ENCODE results near the gene HAO1. TPM values are rescaled to one million over a fixed set of nuclear protein-coding genes. Genes with fewer than 3 reads are reported as not detected.
"Not testable (repeated sequence)": the region's sequence is repeated elsewhere in the genome, so short reads cannot be mapped to it uniquely, and the experiment has no call there.

HAO1 gene
- total RNA-seq, 2 experiments from 2014 or later = not detected

DNA sequence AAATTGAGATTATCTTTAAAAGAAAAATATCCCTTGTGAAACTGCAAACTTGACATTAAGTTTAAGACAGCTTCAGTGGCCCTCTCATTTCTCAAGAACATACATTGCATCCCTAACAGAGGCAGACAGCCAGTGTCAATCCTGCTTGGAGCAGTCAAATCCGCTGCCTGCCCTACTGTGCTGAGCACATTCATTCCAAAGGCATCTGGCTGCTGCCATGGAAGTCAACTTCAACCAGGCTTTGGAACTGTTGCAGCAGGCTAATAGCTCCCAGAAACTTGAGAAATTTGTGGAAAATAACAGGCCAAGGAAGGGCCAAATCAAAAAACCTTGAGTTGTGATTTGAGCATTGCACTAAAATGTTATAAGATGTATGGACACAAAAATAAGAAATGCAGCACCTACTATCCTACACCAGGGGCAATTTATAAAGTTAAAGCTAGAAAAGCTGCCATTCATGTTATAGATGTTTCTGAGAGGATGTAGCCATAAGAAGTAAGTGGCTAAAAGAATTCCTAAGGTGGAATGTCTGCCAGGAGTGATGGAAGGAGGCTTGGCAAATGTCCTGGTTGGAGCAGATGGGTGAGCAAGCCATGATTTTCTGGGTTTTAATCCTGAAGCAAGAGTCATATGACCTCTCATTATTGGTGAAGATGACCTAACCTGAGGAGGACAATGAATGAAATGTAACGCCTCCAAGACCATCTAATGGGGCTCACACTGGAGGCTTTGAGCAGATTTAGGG, 31.4 kb upstream of the HAO1 start:
- no peak for DNase-seq
- no peaks in the 10 kb centered on the region for H3K36me3 Mint-ChIP-seq (ENCODE audit: low read depth)
- peaks cover 3% of the 10 kb centered on the region for H3K27me3 Mint-ChIP-seq
- CTCF ChIA-PET = interaction anchor here (1.0 to 1.3 kb wide), 3 partner anchors 9 to 751 kb away, joined by 3 read pairs; no protein-coding TSS in a partner anchor
- POLR2A ChIA-PET = interaction anchor here (1.6 kb wide), 1 partner anchor 10 kb away, joined by 6 read pairs; no protein-coding TSS in a partner anchor
- intact Hi-C loops (cut with micrococcal nuclease) = no loop called here
- no peak for ATAC-seq
- H3K4me3 Mint-ChIP-seq = no peak overlapping the region
- TF ChIP-seq, protein P1, sequence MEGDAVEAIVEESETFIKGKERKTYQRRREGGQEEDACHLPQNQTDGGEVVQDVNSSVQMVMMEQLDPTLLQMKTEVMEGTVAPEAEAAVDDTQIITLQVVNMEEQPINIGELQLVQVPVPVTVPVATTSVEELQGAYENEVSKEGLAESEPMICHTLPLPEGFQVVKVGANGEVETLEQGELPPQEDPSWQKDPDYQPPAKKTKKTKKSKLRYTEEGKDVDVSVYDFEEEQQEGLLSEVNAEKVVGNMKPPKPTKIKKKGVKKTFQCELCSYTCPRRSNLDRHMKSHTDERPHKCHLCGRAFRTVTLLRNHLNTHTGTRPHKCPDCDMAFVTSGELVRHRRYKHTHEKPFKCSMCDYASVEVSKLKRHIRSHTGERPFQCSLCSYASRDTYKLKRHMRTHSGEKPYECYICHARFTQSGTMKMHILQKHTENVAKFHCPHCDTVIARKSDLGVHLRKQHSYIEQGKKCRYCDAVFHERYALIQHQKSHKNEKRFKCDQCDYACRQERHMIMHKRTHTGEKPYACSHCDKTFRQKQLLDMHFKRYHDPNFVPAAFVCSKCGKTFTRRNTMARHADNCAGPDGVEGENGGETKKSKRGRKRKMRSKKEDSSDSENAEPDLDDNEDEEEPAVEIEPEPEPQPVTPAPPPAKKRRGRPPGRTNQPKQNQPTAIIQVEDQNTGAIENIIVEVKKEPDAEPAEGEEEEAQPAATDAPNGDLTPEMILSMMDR (IDR thresholded peaks at IDR 0.05) = no peak
- H3K4me1 Mint-ChIP-seq (ENCODE audit: low read depth) = no peaks in the 10 kb centered on the region
- no peak overlapping the region for H3K27ac Mint-ChIP-seq
- H3K9me3 Mint-ChIP-seq = no peaks in the 10 kb centered on the region

DNA sequence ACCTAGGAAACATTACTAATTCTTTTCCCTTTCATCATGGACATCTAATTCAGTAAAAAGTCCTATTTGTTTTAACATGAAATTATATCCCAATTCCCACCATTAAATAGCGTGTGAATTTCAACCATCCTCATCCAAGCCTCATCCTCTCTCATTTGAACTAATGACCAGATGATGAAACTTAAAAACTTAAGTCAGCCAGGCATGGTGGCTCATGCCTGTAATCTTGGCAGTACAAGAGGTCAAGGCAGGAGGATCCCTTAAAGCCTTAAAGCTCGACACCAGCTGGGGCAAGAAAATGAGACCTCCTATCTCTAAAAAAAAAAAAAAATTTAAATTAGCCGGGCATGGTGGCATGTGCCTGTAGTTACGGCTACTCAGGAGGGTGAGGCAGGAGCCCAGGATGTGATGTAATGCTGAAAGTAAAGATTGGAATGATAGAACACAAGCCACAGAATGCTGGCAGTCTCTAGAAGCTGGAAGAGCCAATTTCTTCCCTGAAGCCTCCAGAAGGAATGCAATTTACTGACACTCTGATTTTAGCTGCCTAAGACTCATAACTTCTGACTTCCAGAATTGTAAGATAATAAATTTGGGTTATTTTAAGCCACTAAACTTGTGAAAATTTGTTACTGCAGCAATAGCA, 27.1 kb upstream of the HAO1 start:
- ChIA-PET POLR2A (no interaction called here), CTCF (no interaction called here)
- Mint-ChIP-seq H3K36me3 (ENCODE audit: low read depth) (no peaks in the 10 kb centered on the region), H3K9me3 (no peaks in the 10 kb centered on the region), H3K4me1 (ENCODE audit: low read depth) (no peaks in the 10 kb centered on the region), H3K4me3 (no peak overlapping the region), H3K27me3 (peaks cover 11% of the 10 kb centered on the region), H3K27ac (no peak overlapping the region)
- ATAC-seq = no peak
- TF ChIP-seq, protein P1 (IDR thresholded peaks at IDR 0.05) = no peak
- no peak for DNase-seq
- intact Hi-C loops (cut with micrococcal nuclease) = no loop called here

DNA sequence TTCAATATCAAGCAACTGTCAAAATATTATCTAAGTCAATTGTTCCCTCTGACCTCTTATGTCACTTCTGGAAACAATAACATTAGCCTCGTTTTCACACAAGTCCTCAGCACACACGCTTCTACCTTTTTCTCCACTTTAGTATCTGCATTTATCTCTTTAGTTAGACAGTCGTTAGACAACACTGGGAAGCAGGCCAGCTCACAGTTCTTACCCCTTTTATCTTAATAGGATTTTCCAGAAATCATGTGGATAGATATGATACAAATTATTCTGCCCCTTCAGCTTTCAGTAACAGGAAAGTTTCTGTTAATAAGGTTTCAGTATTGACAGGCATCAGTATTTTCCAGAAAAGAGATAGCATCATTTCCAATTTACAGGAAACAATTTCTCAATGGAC, 25.9 kb upstream of the HAO1 start:
- TF ChIP-seq, protein P1 (IDR thresholded peaks at IDR 0.05) = no peak
- Mint-ChIP-seq H3K27ac (no peak overlapping the region), H3K9me3 (no peaks in the 10 kb centered on the region), H3K4me1 (ENCODE audit: low read depth) (no peaks in the 10 kb centered on the region), H3K4me3 (no peak overlapping the region), H3K36me3 (ENCODE audit: low read depth) (no peaks in the 10 kb centered on the region), H3K27me3 (peaks cover 8% of the 10 kb centered on the region)
- ChIA-PET CTCF (no interaction called here), POLR2A (no interaction called here)
- intact Hi-C loops (cut with micrococcal nuclease) = no loop called here
- DNase-seq = no peak
- ATAC-seq = no peak

DNA sequence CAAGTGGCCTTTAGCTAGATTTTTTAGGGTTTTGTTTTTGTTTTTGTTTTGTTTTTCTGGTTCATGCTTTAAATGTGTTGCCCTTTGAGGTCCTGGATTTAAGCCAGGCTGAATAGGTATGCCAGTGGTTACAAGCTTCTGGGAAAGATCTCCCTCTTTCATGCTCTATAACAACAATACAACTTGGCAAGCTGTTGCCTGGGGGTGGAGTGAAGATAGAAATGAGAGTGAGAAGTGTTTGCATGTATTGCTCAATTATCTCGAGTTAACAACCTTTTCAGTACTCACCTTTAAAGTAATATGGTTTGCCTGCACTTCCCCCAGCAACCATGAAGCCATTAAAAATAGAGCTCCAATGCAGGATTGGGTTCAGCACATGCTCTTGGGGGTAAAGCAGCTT, 19.2 kb upstream of the HAO1 start:
- ChIA-PET CTCF (interaction anchor here (1.0 kb wide), 1 partner anchor 21 kb away, joined by 4 read pairs; no protein-coding TSS in a partner anchor), POLR2A (no interaction called here)
- ATAC-seq (no peak), DNase-seq (no peak)
- no peak overlapping the region for H3K27ac Mint-ChIP-seq
- H3K4me1 Mint-ChIP-seq (ENCODE audit: low read depth) = no peaks in the 10 kb centered on the region
- H3K27me3 Mint-ChIP-seq = peaks cover 15% of the 10 kb centered on the region
- no peaks in the 10 kb centered on the region for H3K36me3 Mint-ChIP-seq (ENCODE audit: low read depth)
- no peaks in the 10 kb centered on the region for H3K9me3 Mint-ChIP-seq
- TF ChIP-seq, protein P1 (IDR thresholded peaks at IDR 0.05) = no peak
- intact Hi-C loops (cut with micrococcal nuclease) = no loop called here
- no peak overlapping the region for H3K4me3 Mint-ChIP-seq

DNA sequence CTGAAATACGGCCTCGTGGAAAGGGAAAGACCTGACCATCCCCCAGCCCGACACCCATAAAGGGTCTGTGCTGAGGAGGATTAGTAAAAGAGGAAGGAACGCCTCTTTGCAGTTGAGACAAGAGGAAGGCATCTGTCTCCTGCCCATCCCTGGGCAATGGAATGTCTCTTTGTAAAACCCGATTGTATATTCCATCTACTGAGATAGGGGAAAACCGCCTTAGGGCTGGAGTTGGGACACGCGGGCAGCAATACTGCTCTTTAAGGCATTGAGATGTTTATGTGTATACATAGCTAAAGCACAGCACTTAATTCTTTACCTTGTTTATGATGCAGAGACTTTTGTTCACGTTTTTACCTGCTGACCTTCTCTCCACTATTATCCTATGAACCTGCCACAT, 16.3 kb upstream of the HAO1 start:
- ATAC-seq; H3K36me3 Mint-ChIP-seq (ENCODE audit: low read depth); H3K9me3 Mint-ChIP-seq; intact Hi-C loops (cut with micrococcal nuclease); POLR2A ChIA-PET; H3K27ac Mint-ChIP-seq; DNase-seq; CTCF ChIA-PET; H3K4me3 Mint-ChIP-seq; H3K4me1 Mint-ChIP-seq (ENCODE audit: low read depth): not testable (repeated sequence)
- peaks cover 21% of the 10 kb centered on the region for H3K27me3 Mint-ChIP-seq
